Adrenal gland (tissue), 12 donors: ENCODE measurements around the gene H6PD. TPM values are rescaled to one million over a fixed set of nuclear protein-coding genes. Genes with fewer than 3 reads are reported as not detected.
A peak's percentile ranks its signal among the peaks of the same experiment; 100 is the strongest.

ENCODE experiments used
- DNase-seq, 7 donors: peaks; one replicate each; pipeline ENCODE4 v3.0.0-alpha.2; 2019 to 2020
- H3K27ac ChIP-seq, 5 donors: fragments of 200-600 bp; sonication (generic) in 4 of 5; 1 replicate in 3 of 5; 2 replicates in 2 of 5; pipeline versions ENCODE4 v1.5.1 to v1.8.0; 2016 to 2020; ENCODE audit warnings: mild to moderate bottlenecking in 1 of 5
- H3K27me3 ChIP-seq: fragments of 200-600 bp; 2 replicates; pipeline ENCODE4 v1.8.0; 2021
- H3K36me3 ChIP-seq, 2 donors: fragments of 200-600 bp; replicated peaks in 1 of 2; 1 replicate in 1 of 2; 2 replicates in 1 of 2; pipeline versions ENCODE4 v1.5.1 to v1.8.0; 2018 to 2022
- H3K4me1 ChIP-seq, 2 donors: fragments of 200-600 bp; replicated peaks in 1 of 2; 1 replicate in 1 of 2; 2 replicates in 1 of 2; pipeline versions ENCODE4 v1.5.1 to v1.8.0; 2018 to 2021
- H3K4me3 ChIP-seq, 4 donors: fragments of 200-600 bp; sonication (generic) in 3 of 4; one replicate each; pipeline ENCODE4 v1.5.1; 2016 to 2018
- H3K9me3 ChIP-seq, 3 donors: fragments of 200-600 bp; sonication (generic) in 1 of 3; replicated peaks in 1 of 3; 1 replicate in 2 of 3; 2 replicates in 1 of 3; pipeline versions ENCODE4 v1.5.1 to v1.8.0; 2016 to 2021
- POLR2A ChIP-seq, 2 donors: fragments of 450-650 bp; IDR thresholded peaks; one replicate each; pipeline ENCODE4 v1.6.1; 2017; ENCODE audit warnings: antibody characterized with exemption in 2 of 2, mild to moderate bottlenecking in 2 of 2, moderate library complexity in 1 of 2
- WGBS, 4 donors: extraction: QIAGEN DNeasy Blood & Tissue Kit in 2 of 4; methylation state at CpG; one replicate each; pipeline versions ENCODE4 v1.1.5 to v1.1.7; 2013 to 2017; 5-methylcytosine and 5-hydroxymethylcytosine counted together
- intact Hi-C, 2 donors: fragments of 100-400 bp; cut with DNase I; formaldehyde crosslinking; loops; one replicate each; pipeline versions ENCODE4 v1.14.1 to v1.15.0; 2022 to 2023
- polyA plus RNA-seq, 3 donors: library from polyadenylated mRNA; stranded (reverse); fragments of 200-250 nt in 2 of 3; fragments of 350-450 nt in 1 of 3; fragmentation: Illumina TruSeq in 1 of 3; extraction: RNeasy Lipid Tissue Mini Kit (QIAGEN cat#74804) in 1 of 3; gene quantifications; one replicate each; pipeline ENCODE4 v1.2.3, GENCODE V29; 2013 to 2014
- total RNA-seq, 9 donors: library from RNA; depleted of rRNA in 4 of 9; stranded (reverse); fragments of >200 nt in 4 of 9; fragments of 120-200 nt in 1 of 9; fragmentation: NEBNext Ultra II Directional in 1 of 9; extraction: Animal tissue kit (Norgen Biotek cat#: 25700) in 1 of 9; gene quantifications; one replicate each; pipeline versions ENCODE4 v1.1.0 to v1.2.4, GENCODE V29; 2013 to 2023
- TF ChIP-seq, protein P1 (sequence below), 6 experiments: fragments of 450-650 bp in 4 of 6; fragments of 200-600 bp in 2 of 6; sonication (generic) in 1 of 6; IDR thresholded peaks; 1 replicate in 5 of 6; 2 replicates in 1 of 6; pipeline versions ENCODE4 v1.5.1 to v1.8.0; 2016 to 2021; ENCODE audit warnings: antibody characterized with exemption in 6 of 6, mild to moderate bottlenecking in 2 of 6, moderate library complexity in 1 of 6
- donor health status: healthy with polysubstance abuse.
- donor health status: Bipolar disorder and iron deficiency.
- donor health status: DM: yes; HTN: yes; CAD: no.
- donor health status: DM: no; HTN: no; CAD: no.
- donor health status: DM: no; HTN: no; CAD: no.
- donor health status: DM: yes; HTN: yes; CAD: no.

H6PD gene
- total and polyA plus RNA-seq, 12 donors, result 20.3 to 116 (median 80.4) TPM

- H3K36me3 ChIP-seq, result no peaks in the 10 kb centered on the region
- no peaks in the 10 kb centered on the region for H3K9me3 ChIP-seq
- DNase-seq, result no peak
- H3K27me3 ChIP-seq, result no peaks in the 10 kb centered on the region
- intact Hi-C loops, result no loop called here
- H3K27ac ChIP-seq, result peak overlapping the region in 1 of 5 donors; percentile 88
- no peak overlapping the region for H3K4me3 ChIP-seq
- 84 to 92% (median 89%) methylated on average over 6 of the region's 6 CpGs for WGBS, 4 donors
- peaks cover 0 to 20% of the 10 kb centered on the region in 2 donors for H3K4me1 ChIP-seq
- TF ChIP-seq, protein P1, sequence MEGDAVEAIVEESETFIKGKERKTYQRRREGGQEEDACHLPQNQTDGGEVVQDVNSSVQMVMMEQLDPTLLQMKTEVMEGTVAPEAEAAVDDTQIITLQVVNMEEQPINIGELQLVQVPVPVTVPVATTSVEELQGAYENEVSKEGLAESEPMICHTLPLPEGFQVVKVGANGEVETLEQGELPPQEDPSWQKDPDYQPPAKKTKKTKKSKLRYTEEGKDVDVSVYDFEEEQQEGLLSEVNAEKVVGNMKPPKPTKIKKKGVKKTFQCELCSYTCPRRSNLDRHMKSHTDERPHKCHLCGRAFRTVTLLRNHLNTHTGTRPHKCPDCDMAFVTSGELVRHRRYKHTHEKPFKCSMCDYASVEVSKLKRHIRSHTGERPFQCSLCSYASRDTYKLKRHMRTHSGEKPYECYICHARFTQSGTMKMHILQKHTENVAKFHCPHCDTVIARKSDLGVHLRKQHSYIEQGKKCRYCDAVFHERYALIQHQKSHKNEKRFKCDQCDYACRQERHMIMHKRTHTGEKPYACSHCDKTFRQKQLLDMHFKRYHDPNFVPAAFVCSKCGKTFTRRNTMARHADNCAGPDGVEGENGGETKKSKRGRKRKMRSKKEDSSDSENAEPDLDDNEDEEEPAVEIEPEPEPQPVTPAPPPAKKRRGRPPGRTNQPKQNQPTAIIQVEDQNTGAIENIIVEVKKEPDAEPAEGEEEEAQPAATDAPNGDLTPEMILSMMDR (IDR thresholded peaks at IDR 0.05), result no peak
- TF ChIP-seq POLR2A (IDR thresholded peaks at IDR 0.05), result no peak
Observed at GRCh38 chr1:9303916-9304315, 69.3 kb downstream of the H6PD start.

GRCh38 chr1:9305216-9305615 lies 70.6 kb downstream of the H6PD start:
- no peak overlapping the region for H3K4me3 ChIP-seq
- H3K4me1 ChIP-seq, result peaks cover 0 to 20% of the 10 kb centered on the region in 2 donors
- 91 to 93% (median 92%) methylated on average over 13 to 14 of the region's 14 CpGs for WGBS, 4 donors
- no peak for DNase-seq
- H3K9me3 ChIP-seq, result no peaks in the 10 kb centered on the region
- TF ChIP-seq, protein P1 (IDR thresholded peaks at IDR 0.05), result no peak
- TF ChIP-seq POLR2A (IDR thresholded peaks at IDR 0.05), result no peak
- no peak overlapping the region for H3K27ac ChIP-seq
- intact Hi-C loops, result no loop called here
- no peaks in the 10 kb centered on the region for H3K27me3 ChIP-seq
- no peaks in the 10 kb centered on the region for H3K36me3 ChIP-seq

GRCh38 chr1:9306006-9306405 lies 71.4 kb downstream of the H6PD start:
- Histone ChIP-seq H3K27me3 (no peaks in the 10 kb centered on the region), H3K27ac (no peak overlapping the region), H3K9me3 (no peaks in the 10 kb centered on the region), H3K4me1 (peaks cover 0 to 20% of the 10 kb centered on the region in 2 donors), H3K4me3 (no peak overlapping the region), H3K36me3 (no peaks in the 10 kb centered on the region)
- DNase-seq, result no peak
- WGBS, 4 donors, result 81 to 94% (median 90%) methylated on average over 8 to 14 of the region's 14 CpGs
- intact Hi-C loops, result no loop called here
- no peak for TF ChIP-seq POLR2A (IDR thresholded peaks at IDR 0.05)
- TF ChIP-seq, protein P1 (IDR thresholded peaks at IDR 0.05), result no peak

DNA sequence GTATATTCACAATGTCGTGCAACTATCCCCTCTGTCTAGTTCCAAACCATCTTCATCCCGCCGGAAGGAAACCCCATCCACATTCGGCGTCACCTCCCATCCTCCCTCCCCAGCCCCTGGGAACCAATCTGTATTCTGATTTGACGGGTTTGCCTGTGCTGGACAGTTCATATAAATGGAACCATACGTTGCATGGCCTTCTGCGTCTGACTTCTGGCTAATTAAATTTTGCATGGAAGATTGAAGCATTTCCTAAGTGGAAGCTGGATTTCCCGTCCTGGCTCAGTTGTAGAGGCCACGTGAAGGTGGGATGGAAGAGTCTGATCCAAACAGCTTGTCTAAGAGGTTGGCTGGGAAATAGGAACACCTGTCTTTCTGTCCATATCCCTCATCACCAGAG lies 72.7 kb downstream of the H6PD start:
- no peak for DNase-seq
- Histone ChIP-seq H3K36me3 (no peaks in the 10 kb centered on the region), H3K4me3 (no peak overlapping the region), H3K27ac (no peak overlapping the region), H3K9me3 (no peaks in the 10 kb centered on the region), H3K27me3 (no peaks in the 10 kb centered on the region), H3K4me1 (peaks cover 0 to 15% of the 10 kb centered on the region in 2 donors)
- no peak for TF ChIP-seq POLR2A (IDR thresholded peaks at IDR 0.05)
- TF ChIP-seq, protein P1 (IDR thresholded peaks at IDR 0.05), result no peak
- WGBS, 4 donors, result 93 to 95% (median 94%) methylated on average over 10 of the region's 10 CpGs
- intact Hi-C loops, result no loop called here
